NCI-H128 (cell line): Measurements from ENCODE around the gene RNF112.
"Not testable (repeated sequence)": the region's sequence is repeated elsewhere in the genome, so short reads cannot be mapped to it uniquely, and the experiment has no call there.

Experiments used
- DNase-seq: peaks from one replicate; lab custom pipeline; 2025; ENCODE audit not compliant: unreplicated experiment; lab: John Stamatoyannopoulos, UW

RNF112 gene

DNA sequence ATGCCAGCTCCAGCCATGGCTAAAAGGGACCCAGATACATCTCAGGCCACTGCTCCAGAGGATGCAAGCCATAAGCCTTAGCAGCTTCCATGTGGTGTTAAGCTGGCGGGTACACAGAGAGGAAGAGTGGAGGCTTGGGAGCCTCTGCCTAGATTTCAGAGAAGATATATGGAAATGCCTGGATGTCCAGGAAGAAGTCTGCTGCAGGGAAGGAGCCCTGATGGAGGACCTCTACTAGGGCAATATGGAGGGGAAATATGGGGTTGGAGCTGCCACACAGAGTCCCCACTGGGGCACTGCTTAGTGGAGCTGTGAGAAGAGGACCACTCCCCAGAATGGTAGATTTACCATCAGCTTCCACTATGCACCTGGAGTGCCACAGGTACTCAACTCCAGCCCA is 32.1 kb downstream of the RNF112 start:
- DNase-seq, result no peak

DNA sequence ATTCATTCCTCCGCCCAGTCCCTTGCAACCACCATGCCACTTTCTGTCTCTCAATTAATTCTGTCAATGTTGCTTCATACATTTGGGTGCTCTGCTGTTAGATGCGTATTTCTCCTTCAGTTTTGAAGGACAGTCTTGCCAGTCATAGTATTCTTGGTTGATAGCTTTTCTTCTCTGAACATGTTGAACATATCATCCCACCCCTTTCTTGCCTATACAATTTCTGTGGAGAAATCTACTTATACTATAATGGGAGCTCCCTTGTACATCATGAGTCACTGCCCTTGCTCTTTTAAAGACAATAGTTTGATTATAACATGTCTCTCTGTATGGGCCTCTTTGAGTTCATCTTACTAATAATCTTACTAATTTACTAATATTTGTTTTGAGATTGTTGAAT is 34.1 kb downstream of the RNF112 start:
- DNase-seq, result no peak

DNA sequence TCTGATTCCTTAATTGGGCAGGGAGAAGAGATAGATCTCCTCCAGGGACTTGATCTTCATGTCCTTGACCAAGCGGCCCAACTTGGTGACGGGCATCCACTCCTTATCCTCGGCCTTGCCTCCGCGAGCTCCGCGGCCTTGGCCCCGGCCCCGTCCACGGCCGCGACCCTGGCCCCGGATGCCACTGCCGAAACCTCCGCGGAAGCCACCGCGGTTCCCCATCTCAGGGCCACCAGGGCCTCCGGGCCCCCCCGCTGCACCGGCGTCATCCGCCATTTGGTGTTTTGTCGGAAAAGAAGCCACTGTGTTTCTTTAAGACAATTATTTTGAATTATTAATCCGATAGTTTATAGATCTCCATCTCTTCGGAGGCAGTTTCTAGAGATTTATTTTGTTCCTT is 35.5 kb downstream of the RNF112 start:
- not testable (repeated sequence) for DNase-seq

DNA sequence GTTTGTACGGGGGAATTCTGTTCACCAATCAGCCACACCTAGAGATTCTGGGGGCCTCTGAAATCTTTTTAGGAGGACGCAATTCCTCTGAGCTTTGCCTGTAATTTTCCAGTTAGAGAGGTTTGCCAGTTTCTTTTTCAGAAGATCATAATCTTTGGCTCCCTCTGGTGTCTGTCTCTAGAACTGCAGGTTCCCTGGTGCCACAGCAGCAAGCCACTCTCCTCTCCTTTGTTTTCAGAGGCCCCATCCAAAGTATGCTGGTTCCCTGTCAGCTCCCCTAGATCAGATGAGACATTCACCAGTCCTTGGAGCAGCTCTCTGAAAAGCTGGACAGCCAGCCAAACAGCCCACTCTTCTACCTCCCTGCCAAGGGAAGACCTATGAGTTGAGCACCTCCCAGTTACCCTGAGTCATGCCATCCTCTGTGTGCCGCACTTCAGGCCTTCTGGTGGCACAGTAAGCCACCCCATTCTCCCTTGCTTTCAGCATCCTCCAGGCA is 36.1 kb downstream of the RNF112 start:
- peak; percentile 76 for DNase-seq

DNA sequence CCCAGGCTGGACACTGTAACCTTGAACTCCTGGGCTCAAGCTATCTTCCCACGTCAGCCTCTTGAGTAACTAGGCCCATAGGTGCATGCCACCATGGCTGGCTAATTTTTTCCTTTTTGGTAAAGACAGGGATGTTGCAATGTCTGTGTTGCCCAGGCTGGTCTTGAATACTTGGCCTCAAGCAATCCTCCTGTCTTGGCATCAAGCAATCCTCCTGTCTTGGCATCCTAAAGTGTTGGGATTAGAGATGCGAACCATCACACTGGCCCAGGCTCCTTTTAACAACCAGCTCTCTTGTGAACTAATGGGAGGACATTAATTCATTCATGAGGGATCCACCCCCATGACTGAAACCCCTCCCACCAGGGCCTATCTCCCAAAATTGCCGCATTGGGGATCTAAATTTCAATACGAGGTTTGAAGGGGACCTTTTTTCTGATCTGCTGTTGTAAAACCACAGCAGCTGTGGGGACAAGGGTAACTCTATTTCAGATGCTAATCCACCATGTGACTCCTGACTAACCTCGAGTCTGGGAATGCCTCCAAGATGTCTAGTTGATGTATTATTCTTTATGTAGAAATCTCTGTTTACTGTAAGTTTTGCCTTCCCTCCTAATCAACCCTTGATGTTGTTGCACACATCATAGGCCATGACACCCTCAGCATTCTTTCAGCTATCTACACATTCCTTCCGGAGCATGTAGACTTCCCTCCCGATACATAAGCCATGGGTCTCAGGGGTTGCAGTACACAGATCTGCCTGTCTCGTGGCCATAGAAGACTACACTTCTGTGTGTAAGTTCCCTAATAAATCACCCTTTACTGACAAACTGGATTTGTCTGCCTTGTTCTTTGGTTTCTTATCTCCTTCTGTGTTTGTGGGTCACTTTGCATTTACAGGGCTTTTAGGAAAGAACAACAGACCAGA is 37.6 kb downstream of the RNF112 start:
- no peak for DNase-seq

DNA sequence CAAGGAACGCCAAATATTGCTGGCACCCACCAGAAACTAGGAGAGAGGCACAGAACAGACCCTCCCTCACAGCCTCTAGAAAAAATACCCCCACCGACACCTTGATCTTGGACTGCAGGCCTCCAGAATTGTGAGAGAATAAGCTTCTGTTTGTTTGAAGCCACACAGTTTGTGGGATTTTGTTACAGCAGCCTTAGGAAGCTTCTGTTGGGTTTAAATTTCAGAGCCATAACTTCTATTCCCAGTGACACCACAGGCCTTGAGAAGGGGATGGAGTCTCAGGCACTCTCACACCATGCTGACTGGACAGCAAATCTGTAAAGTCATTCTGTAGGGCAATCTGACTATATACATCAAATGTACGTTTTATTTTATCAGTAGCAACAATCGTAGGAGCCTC is 38.6 kb downstream of the RNF112 start:
- no peak for DNase-seq

DNA sequence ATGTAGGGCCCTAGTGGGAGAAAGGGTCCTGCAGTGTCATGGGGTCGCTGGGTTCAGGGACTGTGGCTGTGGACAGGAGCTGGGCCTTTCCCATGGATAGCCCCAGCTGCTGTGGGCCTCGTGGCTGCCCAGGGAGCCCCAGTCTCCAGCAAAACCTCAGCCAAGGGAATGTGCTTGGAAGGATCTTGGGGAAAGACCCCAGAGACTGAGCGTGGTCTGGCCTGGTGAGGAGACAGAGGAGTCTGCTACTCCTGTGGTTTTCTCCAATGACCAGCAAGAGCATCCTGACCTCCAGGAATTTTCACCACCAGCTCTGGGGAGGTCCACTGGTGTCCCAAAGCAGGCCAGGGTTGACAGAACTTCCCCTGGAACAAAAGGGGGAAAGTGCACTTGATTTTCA is 42.3 kb downstream of the RNF112 start:
- no peak for DNase-seq

DNA sequence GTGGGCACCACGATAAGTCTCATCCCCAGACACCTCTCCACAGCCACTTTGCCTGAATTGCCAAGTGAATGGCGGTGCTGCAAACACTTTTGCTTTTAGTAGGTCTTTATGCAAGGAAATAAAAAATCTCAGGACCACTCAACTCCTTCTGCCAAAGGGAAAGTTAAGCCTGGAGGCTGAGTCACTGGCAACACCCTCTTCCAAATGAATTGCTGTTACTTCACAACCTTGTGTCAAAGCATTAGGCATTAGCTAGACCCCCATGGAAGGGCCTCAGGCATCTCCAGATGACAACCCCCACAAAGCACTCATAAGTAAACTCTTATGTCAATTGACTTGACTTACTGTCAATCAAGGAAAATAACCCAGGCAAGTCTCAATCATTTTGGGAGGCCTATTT is 43.0 kb downstream of the RNF112 start:
- DNase-seq, result no peak

DNA sequence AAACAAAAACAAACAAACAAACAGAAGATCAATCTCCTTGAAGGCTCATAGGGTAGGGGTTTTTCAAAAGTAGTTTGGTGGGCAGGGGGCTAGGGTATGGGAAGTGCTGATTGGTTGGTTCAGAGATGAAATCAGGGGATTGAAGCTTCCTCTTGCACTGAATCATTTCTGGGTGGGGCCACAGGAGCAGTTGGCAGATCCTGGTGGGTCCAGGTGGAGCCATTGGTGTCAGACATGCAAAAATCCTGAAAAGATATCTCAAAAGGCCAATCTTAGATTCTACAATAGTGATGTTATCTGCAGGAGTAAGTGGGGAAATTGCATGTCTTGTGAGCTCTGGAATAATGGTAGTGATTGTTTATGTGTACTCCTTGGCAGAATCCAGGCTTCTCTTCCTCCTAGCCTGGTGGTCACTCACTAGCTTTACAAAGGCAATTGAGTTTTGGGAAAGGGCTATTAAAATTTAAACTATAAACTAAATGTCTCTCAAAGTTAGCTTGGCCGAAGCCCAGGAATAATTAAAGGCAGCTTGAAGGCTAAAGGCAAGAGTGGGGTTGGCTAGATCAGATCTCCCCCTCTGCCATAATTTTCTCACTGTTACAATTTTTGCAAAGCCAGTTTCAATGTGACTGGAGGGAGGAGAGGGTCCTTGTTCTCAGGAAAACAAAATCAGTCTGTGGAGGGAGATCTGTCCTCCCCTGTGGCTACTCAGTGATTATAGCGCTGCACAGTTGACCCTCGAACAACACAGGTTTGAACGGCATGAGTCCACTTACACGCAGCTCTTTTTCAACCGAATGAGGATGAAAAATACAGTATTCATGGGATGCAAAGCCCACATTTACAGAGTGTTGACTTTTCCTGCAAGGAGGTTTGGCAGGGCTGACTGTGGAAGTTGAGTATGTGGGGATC is 45.2 kb downstream of the RNF112 start:
- no peak for DNase-seq

DNA sequence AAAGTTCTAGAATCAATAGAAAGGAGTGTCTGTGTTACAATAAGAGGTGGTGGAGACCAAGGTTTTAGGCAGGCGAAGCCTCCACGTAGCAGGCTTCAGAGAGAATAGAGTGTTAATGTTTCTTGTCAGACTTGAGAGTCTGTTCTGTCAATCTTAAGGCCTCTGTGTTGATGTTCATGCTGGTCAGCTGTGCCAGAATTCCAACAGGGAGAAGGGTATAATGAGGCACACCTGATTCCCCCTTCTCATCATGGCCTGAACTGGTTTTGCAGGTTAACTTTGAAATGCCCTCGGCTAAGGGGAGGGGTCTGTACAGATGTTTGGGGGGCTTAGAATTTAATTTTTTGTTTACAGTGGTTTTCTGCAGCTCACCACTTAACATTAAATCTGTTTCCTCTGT is 46.0 kb downstream of the RNF112 start:
- no peak for DNase-seq

DNA sequence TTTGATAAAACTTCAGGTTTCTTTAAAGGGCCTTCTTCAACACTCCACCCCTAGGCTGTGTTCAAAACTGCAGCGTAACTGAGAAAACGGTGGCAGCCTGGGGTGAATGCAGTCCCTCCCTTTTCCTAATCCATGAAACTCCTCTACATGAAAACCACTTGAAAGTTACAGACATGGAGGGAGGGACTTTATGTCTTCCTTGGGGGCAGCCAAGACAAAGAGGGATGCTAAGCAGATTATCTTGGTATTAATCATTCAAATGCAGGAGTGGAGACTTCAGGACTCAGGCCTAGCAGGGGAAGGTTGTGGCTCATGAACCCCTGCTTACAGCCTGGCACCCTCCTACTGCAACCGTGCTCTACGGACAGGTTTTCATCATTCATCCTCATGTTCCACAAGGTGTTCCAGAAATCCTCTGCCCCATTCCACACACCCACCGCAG is 46.8 kb downstream of the RNF112 start:
- DNase-seq, result no peak

DNA sequence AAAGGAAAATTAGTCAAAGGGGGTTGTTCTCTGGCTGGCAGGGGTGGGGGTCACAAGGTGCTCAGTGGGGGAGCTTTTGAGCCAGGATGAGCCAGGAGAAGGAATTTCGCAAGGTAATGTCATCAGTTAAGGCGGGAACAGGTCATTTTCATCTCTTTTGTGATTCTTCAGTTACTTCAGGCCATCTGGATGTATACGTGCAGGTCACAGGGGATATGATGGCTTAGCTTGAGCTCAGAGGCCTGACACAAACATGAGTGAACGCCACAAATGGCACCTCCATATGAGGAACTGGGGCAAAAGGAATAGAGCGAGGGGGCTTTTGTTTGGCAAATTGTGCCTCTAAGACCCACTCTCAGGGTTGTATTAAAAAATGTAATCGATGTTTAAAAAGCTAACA is 47.4 kb downstream of the RNF112 start:
- not testable (repeated sequence) for DNase-seq

DNA sequence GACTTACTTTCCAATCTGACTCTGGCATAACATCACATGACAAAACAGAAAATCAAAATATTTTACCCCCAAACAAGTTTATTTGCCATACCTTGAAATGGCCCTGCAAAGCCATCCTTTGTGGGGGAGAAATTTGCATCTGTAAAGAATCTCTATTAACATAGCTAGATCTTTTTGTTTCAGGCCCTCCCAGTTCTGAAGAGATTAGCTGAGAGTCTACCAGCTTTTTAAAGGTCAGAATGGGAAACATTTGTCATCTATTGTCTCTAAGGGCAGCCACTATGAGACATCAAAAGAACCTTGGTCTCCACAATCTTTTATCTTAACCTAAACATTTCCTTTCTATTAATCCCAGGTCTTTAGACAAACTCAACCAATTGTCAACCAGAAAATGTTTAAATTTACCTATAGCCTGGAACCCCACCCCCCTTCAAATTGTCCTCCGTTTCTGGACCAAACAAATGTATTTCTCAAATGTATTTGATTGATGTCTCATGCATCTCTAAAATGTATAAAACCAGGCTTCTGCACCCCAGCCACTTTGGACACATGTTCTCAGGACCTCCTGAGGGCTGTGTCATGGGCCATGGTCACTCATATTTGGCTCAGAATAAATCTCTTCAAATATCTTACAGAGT is 48.1 kb downstream of the RNF112 start:
- not testable (repeated sequence) for DNase-seq

DNA sequence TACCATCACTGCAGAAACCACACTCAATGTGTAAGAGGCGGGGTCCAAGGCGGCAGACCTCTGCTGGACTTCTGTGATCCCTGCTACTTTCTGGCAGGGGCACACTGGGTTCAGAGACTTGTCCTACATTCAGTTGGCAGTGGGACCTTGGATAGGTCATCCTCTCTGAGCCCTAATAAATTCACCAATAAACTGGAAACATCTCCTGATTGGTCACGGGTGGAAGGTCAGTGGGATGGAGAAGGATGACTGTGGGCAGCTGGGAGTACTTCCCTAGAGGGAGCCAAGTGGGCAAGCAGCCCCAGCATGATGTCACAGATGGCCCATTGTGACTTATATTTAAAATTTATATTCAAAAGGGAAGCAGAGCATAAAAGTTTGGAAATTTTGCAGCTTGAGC is 49.7 kb downstream of the RNF112 start:
- DNase-seq, result no peak

DNA sequence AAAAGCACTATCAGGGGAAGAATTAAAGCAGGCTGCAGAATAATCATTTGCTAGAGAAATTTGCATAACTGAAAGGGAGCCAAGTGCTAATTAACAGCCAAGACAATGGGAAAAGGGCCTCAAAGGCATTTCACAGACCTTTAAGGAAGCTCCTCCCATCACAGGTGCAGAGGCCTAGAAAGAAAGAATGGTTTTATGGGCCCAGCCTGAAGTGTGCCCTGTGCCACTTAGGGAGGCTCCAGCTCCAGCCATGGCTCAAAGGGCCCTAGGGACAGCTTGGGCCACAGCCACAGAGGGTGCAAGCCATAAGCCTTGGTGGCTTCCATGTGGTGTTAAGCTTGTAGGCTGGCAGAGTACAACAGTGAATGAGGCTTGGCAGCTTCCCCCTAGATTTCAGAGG is 50.1 kb downstream of the RNF112 start:
- DNase-seq, result no peak

DNA sequence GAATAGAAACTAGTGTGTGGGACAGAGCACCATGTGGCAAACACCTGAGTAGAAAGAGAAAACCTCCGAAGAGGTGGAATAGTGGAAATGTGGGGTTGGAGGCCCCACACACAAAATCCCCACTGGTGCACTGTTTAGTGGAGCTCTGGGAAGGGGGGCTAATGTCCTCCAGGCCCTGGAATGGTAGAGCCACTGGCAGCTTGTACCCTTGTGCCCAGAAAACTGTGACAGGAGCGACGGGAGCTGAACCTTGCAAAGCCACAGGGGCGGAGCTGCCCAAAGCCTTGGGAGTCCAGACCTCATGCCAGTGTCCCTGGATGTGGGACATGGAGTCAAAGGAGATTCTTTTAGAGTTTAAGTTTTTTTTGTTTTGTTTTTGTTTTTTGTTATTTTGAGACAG is 50.6 kb downstream of the RNF112 start:
- no peak for DNase-seq

DNA sequence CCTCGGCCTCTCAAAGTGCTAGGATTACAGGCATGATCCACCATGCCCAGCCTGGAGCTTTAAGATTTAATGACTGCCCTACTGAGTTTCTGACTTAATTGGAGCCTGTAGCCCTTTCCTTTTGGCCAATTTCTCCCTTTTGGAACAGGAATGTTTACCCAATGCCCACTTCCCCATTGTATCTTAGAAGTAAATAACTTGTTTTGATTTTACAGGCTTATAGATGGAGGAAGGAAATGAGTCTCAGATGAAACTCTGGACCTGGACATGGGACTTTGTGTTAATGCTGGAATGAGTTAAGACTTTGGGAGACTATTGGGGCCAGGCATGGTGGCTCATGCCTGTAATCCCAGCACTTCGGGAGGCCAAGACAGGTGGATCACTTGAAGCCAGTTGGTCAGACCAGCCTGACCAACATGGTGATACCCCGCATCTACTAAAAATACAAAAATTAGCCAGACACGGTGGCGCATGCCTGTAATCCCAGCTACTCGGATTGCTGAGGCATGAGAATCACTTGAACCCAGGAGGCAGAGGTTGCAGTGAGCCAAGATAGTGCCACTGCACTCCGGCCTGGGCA is 51.5 kb downstream of the RNF112 start:
- DNase-seq, result not testable (repeated sequence)

DNA sequence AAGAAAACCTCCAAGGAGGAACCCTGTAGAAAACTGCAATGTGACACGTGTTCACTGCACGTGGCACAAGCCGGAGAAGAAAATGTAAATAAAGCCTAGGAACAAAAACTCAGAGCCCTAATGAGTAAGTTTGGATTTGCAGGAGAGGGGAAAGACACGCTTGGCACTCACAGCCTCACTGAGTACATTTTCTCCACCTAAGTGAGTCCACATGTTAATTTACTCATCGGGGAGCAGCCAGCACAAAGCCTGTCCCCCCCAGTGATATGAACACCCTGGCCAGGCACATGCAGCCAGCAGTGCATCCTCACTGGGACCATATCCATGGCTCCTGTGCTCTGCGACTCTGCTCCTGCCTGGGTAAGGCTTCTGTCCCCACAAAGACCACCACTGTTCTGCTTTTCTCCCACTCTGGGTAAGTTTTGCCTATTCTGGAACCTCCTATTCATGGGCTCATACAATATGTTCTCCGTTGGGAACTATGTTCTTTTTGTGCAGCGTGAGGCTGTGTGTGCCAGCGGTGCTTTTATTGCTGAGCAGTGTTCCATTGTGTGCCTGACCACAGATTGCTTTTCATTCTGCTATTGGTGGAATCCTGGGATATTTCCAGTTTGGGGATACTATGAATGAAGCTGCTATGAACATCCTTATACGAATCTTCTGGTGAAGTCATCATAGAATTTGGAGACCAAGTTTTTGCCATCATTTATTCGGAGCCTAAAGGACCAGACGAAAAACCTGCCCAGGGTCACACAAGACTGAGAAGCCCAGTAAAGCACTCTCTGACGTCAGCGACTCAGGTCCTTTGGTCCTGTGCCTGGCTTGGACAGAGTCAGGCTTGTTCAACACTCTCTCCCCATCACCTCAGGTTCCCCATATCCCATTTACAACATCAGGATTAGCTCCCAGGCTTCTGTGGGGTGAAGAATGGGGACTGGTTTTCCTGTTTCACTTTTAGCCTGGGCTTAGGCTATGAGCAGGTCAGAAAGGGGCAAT is 53.3 kb downstream of the RNF112 start:
- DNase-seq, result no peak
